Thoracic aorta (tissue), 2 donors: ENCODE measurements around the gene LAMB4. TPM values are rescaled to one million over a fixed set of nuclear protein-coding genes. Genes with fewer than 3 reads are reported as not detected.

Source experiments
- ATAC-seq: fragments of 150-250 bp; one replicate; pipeline ENCODE4 v1.8.0; 2017; ENCODE audit warnings: low read depth; ENCODE audit not compliant: insufficient number of reproducible peaks, low FRiP score
- DNase-seq: peaks from one replicate; pipeline ENCODE4 v3.0.0-alpha.2; 2020; ENCODE audit warnings: low spot score
- H3K27ac ChIP-seq, 2 donors: fragments of 200-600 bp; sonication (generic); 1 replicate in 1 of 2; 2 replicates in 1 of 2; pipeline ENCODE4 v1.5.1; 2016; ENCODE audit warnings: mild to moderate bottlenecking in 2 of 2, moderate library complexity in 2 of 2
- H3K27me3 ChIP-seq: fragments of 200-600 bp; sonication (generic); replicated peaks from 2 replicates; pipeline ENCODE4 v1.6.0; 2016; ENCODE audit warnings: mild to moderate bottlenecking; ENCODE audit not compliant: insufficient read depth
- H3K36me3 ChIP-seq: fragments of 200-600 bp; sonication (generic); one replicate; pipeline ENCODE4 v1.5.1; 2016
- H3K4me1 ChIP-seq, 2 donors: fragments of 200-600 bp; sonication (generic); 1 replicate in 1 of 2; 2 replicates in 1 of 2; pipeline versions ENCODE4 v1.5.1 to v1.6.0; 2016; ENCODE audit warnings: low read depth in 2 of 2, mild to moderate bottlenecking in 1 of 2; ENCODE audit not compliant: control insufficient read depth in 1 of 2
- H3K4me3 ChIP-seq: fragments of 200-600 bp; sonication (generic); 2 replicates; pipeline ENCODE4 v1.5.1; 2016; ENCODE audit warnings: mild to moderate bottlenecking
- H3K9me3 ChIP-seq: fragments of 200-600 bp; sonication (generic); 2 replicates; pipeline ENCODE4 v1.5.1; 2016
- CTCF ChIP-seq: fragments of 200-600 bp; sonication (generic); IDR thresholded peaks from one replicate; pipeline ENCODE4 v1.5.1; 2019; ENCODE audit warnings: antibody characterized with exemption
- total RNA-seq, 2 donors: library from RNA; depleted of rRNA; stranded (reverse); fragments of >200 nt; gene quantifications; one replicate each; pipeline versions ENCODE4 v1.1.0 to v1.2.3, GENCODE V29; 2016

LAMB4 gene
- total RNA-seq, 2 donors from 2014 or later = 0.14 TPM; not detected in 1

- H3K4me1 ChIP-seq = no peaks in the 10 kb centered on the region
- ATAC-seq (no peak), DNase-seq (no peak)
- H3K36me3 ChIP-seq = no peaks in the 10 kb centered on the region
- no peak overlapping the region for H3K27ac ChIP-seq
- H3K9me3 ChIP-seq = no peaks in the 10 kb centered on the region
- H3K4me3 ChIP-seq = no peak overlapping the region
- H3K27me3 ChIP-seq = no peaks in the 10 kb centered on the region
- no peak for TF ChIP-seq CTCF
Measured at GRCh38 chr7:108166687-108167086, 36.5 kb upstream of the LAMB4 start.

- H3K4me3 ChIP-seq = no peak overlapping the region
- H3K9me3 ChIP-seq = no peaks in the 10 kb centered on the region
- H3K36me3 ChIP-seq = no peaks in the 10 kb centered on the region
- no peaks in the 10 kb centered on the region for H3K4me1 ChIP-seq
- no peak for ATAC-seq
- H3K27ac ChIP-seq = no peak overlapping the region
- DNase-seq = no peak
- no peak for TF ChIP-seq CTCF
- H3K27me3 ChIP-seq = no peaks in the 10 kb centered on the region
Measured at GRCh38 chr7:108165723-108166122, 35.6 kb upstream of the LAMB4 start.

- ATAC-seq = no peak
- Histone ChIP-seq H3K27ac (no peak overlapping the region), H3K4me3 (no peak overlapping the region), H3K9me3 (no peaks in the 10 kb centered on the region), H3K4me1 (no peaks in the 10 kb centered on the region), H3K27me3 (no peaks in the 10 kb centered on the region), H3K36me3 (no peaks in the 10 kb centered on the region)
- DNase-seq = no peak
- TF ChIP-seq CTCF = no peak
Measured at GRCh38 chr7:108164946-108165345, 34.8 kb upstream of the LAMB4 start.

- H3K4me1 ChIP-seq = no peaks in the 10 kb centered on the region
- H3K4me3 ChIP-seq = no peak overlapping the region
- H3K27me3 ChIP-seq = no peaks in the 10 kb centered on the region
- no peak overlapping the region for H3K27ac ChIP-seq
- no peaks in the 10 kb centered on the region for H3K36me3 ChIP-seq
- no peak for TF ChIP-seq CTCF
- H3K9me3 ChIP-seq = no peaks in the 10 kb centered on the region
- no peak for ATAC-seq
- no peak for DNase-seq
Measured at GRCh38 chr7:108164342-108164741, 34.2 kb upstream of the LAMB4 start.

GRCh38 chr7:108158776-108159175, 28.6 kb upstream of the LAMB4 start:
- Histone ChIP-seq H3K27ac (no peak overlapping the region), H3K4me1 (no peaks in the 10 kb centered on the region), H3K4me3 (no peak overlapping the region), H3K9me3 (no peaks in the 10 kb centered on the region), H3K36me3 (no peaks in the 10 kb centered on the region), H3K27me3 (no peaks in the 10 kb centered on the region)
- TF ChIP-seq CTCF = no peak
- ATAC-seq (no peak), DNase-seq (no peak)
